Suprapubic skin (tissue), 4 donors: ENCODE results near the gene ACOD1.

Experiments
- EP300 ChIP-seq: sonication (generic); formaldehyde crosslinking; IDR thresholded peaks from one replicate; pipeline ENCODE4 v1.6.1; 2017; ENCODE audit warnings: antibody characterized with exemption
- POLR2AphosphoS5 ChIP-seq, 3 donors: sonication (generic); formaldehyde crosslinking; IDR thresholded peaks; one replicate each; pipeline ENCODE4 v1.6.1; 2017; ENCODE audit warnings: antibody characterized with exemption in 3 of 3
- TF ChIP-seq, protein P1 (sequence below), 2 donors: fragments of 200-600 bp in 1 of 2; fragments of 450-650 bp in 1 of 2; sonication (generic) in 1 of 2; IDR thresholded peaks; one replicate each; pipeline ENCODE4 v1.5.1; 2016 to 2019; ENCODE audit warnings: antibody characterized with exemption in 2 of 2, mild to moderate bottlenecking in 1 of 2, moderate library complexity in 1 of 2

DNA sequence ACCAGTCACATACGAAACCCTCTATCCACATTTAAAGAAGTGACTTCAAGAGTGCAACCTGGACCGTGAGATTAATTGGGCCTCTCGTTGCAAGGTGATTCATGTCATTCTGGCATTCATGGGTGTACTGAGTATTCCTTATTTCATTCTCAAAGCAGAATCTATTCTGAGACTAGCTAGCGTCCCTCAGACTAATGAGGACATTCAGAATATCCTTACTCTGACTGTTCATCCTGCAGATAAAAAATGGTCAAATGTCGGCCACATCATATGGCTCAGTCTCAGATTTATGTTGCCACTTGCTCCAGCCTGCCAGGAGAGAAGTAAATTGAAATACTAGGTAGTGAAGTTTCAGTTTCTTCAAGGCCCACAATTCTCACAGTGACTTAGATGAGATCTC is 7.3 kb downstream of the ACOD1 start:
- TF ChIP-seq, protein P1, sequence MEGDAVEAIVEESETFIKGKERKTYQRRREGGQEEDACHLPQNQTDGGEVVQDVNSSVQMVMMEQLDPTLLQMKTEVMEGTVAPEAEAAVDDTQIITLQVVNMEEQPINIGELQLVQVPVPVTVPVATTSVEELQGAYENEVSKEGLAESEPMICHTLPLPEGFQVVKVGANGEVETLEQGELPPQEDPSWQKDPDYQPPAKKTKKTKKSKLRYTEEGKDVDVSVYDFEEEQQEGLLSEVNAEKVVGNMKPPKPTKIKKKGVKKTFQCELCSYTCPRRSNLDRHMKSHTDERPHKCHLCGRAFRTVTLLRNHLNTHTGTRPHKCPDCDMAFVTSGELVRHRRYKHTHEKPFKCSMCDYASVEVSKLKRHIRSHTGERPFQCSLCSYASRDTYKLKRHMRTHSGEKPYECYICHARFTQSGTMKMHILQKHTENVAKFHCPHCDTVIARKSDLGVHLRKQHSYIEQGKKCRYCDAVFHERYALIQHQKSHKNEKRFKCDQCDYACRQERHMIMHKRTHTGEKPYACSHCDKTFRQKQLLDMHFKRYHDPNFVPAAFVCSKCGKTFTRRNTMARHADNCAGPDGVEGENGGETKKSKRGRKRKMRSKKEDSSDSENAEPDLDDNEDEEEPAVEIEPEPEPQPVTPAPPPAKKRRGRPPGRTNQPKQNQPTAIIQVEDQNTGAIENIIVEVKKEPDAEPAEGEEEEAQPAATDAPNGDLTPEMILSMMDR (IDR thresholded peaks at IDR 0.05) = no peak
- TF ChIP-seq POLR2AphosphoS5 (IDR thresholded peaks at IDR 0.05) = no peak
- no peak for TF ChIP-seq EP300
